Fibroblast of skin of left biceps (primary cell): ENCODE results near the gene NDUFC2.
"Not testable (repeated sequence)": the region's sequence is repeated elsewhere in the genome, so short reads cannot be mapped to it uniquely, and the experiment has no call there.

Experiments
- DNase-seq, 2 experiments: peaks; one replicate each; pipeline ENCODE4 v3.0.0-alpha.2; 2013; ENCODE audit warnings: low read depth in 2 of 2

The NDUFC2 gene

GRCh38 chr11:78079232-78080083, at the start of gene NDUFC2:
Gene NDUFC2, minus strand, starts transcription at chr11:78079862. Its CDS starts 118 bp downstream, at chr11:78079744.
- DNase-seq: peak; percentile 44 to 46

GRCh38 chr11:78127403-78127802, 47.7 kb upstream of the NDUFC2 start:
- DNase-seq: no peak

- DNase-seq: no peak
These were observed 33.1 kb upstream of the NDUFC2 start for GRCh38 chr11:78112582-78113275.

- DNase-seq: no peak
These were observed 31.6 kb upstream of the NDUFC2 start for GRCh38 chr11:78111298-78111697.

DNA sequence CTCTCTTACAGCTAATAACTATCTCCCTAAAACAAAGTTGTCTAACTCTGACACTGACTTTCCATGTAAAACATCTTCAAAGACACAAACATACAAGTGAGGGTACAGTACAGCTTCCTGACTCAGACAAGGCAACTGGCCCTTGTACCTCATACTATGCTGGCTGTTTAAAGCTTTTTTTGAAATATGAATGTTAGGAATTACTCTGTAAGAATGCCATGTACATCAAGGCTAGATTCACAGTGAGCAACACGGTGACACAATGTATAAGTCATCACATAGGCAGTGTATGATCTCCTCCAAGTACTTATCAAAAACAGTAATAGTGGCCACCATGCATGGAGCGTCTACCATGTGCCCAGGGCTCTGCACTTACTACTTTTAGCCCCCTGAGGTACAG, 31.2 kb upstream of the NDUFC2 start:
- DNase-seq: no peak

DNA sequence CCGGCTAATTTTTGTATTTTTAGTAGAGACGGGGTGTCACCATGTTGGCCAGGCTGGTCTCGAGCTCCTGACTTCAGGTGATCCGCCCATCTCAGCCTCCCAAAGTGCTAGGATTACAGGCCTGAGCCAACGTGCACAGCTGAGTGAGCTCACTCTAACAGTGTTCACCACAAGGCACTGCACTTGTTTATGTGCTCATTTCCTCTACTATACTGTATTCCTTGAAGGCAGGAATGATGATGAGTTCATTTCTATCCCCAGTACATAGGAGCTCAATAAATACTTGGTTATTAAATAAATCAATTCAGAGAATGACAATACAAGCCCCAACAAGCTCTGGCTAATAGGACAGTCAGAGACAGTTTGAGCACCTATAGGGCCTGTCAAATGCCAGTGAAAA, 30.7 kb upstream of the NDUFC2 start:
- DNase-seq: no peak

DNA sequence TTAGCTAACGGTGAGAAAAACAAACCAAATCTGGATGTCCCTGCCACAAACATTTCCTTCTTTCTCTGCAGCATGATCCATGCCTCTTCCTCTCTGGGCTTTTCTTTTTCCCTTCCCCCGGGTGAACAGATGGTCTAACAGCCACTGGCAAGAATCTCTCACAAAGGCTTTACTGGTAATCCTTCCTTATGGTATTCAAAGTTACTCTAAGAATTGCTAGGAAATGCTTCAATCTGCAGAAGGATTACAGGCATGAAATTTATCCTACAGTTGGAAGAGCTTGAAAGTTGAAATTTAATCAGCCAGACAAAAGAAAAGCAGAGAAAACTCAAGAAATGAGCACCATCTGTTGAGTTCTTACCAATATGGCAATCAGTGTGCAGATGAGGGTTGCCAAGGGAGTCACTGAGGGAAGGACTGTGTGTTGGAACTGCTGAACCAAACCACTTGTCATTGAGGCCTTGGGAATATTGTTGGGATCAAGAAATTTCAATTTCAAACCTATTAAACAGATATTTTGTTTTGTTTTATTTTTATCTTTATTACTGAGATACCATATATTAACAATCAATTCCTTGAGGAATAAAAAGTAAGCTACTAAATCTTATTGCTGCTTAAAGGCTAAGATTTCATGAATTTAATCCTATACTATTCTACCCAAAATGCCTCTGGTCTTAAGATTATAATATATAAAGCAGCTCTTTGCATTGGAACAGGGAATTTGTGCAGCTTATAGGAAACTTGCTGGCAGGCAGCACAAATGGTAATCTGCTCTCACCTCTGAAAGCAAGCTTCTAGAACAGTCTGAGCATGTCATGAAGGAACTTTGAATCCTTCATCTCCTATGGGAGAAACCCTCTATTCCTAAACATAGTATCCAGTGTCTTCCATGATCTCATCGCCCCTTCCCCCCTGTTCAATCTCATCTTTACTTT, 29.7 kb upstream of the NDUFC2 start:
- no peak for DNase-seq

DNA sequence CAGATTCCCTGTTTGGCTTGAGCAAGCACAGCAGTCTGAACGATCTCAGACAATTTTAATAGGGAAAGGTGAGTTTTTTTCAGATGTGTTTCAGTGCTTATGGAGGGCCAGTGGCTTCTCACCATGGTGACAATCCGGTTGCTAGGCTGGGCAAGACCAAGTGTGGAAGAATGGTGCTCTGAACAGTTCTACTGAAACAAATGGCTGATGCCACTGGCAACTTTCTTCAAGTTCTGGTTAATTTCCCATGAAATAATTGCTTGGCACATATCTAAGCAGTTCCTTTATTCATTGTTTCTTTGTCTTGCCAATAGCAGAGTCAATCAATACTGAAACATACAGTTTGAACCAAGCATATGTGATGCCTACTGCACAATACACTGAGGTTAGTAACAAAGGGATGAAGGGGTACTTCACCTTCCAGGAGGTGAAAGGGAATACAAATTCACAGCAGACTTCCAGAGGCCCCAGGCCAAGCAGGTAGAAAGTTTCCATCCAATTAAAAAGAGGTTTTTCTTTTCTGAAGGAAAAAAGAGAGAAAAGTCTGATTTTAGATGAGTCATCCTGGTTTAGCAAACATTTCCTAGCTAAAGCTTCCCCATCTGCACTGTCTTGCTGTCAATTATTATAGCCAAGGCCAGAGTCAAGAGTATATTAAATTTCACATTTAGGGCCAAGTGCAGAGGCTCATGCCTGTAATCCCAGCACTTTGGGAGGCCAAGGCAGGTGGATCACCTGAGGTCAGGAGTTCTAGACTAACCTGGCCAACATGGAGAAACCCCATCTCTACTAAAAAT, 21.2 kb upstream of the NDUFC2 start:
- DNase-seq: no peak

GRCh38 chr11:78100261-78100660, 20.6 kb upstream of the NDUFC2 start:
- no peak for DNase-seq

GRCh38 chr11:78099666-78100065, 20.0 kb upstream of the NDUFC2 start:
- no peak for DNase-seq

GRCh38 chr11:78097666-78098385, 18.2 kb upstream of the NDUFC2 start:
- no peak for DNase-seq

DNA sequence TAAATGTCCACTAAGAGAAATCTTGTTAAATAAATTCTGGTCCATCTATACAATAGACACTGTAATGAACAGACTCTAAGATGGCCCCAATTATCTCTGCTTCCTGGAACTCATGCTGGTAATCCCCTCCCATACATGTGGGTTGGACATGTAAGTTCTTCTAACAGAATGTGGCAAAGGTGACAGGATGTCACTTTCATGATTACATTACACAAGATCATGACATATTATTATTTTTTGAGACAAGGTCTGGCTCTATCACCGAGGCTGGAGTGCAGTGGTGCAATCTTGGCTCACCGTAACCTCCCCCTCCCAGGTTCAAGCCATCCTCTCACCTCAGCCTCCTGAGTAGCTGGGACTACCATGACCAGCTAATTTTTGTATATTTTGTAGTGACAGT, 14.6 kb upstream of the NDUFC2 start:
- no peak for DNase-seq

GRCh38 chr11:78086521-78087074, 6.9 kb upstream of the NDUFC2 start:
- not testable (repeated sequence) for DNase-seq

- no peak for DNase-seq
These were observed 6.3 kb upstream of the NDUFC2 start for GRCh38 chr11:78085972-78086371.

- DNase-seq: not testable (repeated sequence)
These were observed 4.8 kb upstream of the NDUFC2 start for GRCh38 chr11:78084506-78084905.

DNA sequence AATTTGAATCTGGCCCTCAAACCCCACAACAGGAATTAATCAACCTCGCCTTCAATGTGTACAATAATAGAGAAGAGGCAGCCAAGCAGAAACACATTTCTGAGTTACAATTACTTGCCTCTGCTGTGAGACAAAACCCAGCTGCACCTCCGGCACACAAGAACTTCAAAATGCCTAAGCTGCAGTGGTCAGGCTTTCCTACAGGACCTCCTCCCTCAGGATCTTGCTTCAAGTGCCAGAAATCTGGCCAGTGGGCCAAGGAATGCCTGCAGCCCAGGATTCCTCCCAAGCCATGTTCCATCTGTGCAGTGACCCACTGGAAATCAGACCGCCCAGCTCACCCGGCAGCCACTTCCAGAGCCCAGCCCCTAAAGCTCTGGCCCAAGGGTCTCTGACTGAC, 3.4 kb upstream of the NDUFC2 start:
- no peak for DNase-seq

DNA sequence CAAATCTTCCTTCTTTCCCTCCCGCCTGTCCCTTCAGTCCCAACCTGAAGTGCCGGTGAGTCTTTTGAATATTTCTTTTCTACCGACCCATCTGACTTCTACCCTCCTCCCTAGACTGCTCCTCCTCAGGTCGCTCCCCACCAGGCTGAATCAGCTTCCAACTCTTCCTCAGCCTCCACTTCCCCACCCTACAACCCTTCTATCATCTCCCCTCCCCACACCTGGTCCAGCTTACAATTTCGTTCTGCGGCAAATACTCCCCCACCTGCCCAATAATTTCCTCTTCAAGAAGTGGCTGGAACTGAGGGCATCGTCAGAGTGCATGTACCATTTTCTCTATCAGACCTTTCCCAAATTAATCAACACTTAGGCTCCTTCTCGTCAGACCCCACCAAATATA, 2.5 kb upstream of the NDUFC2 start:
- DNase-seq: no peak

DNA sequence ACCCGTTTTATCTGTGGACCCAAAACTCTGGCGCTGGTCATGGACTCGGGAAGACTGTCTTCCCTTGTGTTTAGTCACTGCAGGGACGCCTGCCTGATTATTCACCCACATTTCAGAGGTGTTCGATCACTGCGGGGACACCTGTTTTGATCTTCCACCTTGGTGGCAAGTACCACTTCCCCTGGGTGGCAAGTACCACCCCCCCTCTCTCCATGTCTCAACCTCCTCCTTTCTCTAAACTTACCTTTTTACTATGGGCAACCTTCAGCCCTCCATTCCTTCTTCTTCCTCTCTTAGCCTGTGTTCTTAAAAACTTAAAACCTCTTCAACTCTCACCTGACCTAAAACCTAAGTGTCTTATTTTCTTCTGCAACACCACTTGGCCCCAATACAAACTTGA, 1.9 kb upstream of the NDUFC2 start:
- DNase-seq: no peak

DNA sequence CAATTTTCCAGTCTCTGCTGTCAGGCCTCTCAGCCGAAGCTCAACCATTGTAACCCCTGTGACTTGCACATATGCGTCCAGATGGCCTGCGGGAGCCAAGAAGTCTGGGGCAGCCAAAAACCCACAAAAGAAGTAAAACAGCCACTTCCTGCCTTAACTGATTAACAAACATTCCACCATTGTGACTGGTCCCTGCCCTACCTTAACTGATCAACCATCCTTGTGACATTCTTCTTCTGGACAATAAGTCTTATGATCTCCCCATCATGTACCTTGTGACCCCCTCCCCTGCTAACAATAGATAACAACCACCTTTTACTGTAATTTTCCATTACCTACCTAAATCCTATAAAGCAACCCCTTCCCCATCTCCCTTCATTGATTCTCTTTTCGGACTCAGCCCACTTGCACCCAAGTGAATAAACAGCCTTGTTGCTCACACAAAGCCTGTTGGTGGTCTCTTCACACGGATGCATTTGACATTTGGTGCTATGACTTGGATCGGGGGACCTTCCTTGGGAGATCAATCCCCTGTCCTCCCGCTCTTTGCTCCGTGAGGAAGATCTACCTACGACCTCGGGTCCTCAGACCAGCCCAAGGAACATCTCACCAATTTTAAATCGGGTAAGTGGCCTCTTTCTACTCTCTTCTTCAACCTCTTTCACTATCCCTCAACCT, 1.3 kb upstream of the NDUFC2 start:
- no peak for DNase-seq
